Left hindlimb (tissue), 1 donor: Measurements from ENCODE around the gene NLRP6.
"Not testable (repeated sequence)": the region's sequence is repeated elsewhere in the genome, so short reads cannot be mapped to it uniquely, and the experiment has no call there.

ENCODE experiments used
- DNase-seq: peaks from one replicate; pipeline ENCODE4 v3.0.0-alpha.2; 2018

NLRP6 gene

DNA sequence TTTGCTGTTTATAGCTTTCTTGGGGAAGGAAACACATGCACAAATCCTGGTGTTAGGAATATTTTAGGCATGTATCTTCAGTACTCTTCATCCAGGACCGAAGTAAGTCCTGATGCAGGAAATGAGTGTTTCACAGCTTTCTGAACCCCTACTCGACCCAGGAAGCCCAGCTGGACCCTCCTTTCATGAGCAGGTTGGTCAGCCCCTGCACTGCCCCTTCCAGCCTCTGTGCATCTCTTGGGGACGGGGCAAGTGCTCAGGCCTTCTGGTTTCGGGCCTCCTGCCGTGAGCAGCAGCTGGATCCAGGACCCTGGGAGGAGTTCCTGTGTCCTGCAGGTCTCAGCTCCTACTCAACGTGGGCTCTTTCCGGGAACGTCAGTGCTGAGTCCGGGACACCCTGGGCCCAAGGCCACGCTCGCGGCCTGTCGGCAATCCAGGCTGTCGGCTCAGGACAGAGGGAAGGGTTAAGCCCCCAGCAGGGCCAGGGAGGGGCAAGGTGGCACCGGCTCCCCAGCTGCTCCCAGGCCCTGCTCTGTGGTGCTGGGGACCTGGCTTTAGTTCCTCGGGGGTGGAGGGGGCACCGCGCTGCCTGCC is 31.9 kb downstream of the NLRP6 start:
- DNase-seq = not testable (repeated sequence)

DNA sequence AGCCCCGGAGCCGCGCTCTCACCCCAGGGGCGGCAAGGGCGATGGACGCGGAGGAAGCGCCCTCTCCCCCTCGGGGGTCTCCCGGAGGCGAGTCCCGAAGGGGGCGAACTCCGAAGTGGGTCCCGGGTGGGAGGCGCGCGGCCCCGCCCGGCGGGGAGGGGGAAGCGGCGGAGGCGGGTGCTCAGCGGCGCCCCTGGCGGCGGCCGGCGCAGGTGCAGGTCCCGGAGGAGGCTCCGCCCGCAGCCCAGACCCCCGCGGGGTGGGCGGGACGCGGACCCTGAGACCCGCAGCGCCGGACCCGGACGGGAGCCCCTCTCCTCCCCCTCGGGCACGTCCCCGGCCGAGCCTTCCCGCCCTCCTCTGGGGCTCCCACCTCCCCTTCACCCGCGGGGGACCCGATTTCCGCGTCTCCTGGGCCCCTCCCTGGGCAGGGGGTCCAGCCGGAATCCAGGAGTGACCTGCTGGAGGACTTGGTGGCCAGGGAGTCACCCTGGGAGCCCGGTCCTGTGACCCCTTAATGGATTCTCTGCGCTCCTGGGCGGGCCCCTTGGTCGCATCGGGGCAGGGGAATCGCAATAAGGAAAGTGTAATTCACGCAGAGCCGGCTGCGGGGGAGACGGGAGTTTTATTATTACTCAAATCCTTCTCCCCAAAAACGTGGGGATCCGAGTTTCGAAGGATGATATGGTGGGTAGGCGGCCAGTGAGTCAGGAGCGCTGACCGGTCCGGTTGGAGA is 33.0 kb downstream of the NLRP6 start:
- DNase-seq = not testable (repeated sequence)

DNA sequence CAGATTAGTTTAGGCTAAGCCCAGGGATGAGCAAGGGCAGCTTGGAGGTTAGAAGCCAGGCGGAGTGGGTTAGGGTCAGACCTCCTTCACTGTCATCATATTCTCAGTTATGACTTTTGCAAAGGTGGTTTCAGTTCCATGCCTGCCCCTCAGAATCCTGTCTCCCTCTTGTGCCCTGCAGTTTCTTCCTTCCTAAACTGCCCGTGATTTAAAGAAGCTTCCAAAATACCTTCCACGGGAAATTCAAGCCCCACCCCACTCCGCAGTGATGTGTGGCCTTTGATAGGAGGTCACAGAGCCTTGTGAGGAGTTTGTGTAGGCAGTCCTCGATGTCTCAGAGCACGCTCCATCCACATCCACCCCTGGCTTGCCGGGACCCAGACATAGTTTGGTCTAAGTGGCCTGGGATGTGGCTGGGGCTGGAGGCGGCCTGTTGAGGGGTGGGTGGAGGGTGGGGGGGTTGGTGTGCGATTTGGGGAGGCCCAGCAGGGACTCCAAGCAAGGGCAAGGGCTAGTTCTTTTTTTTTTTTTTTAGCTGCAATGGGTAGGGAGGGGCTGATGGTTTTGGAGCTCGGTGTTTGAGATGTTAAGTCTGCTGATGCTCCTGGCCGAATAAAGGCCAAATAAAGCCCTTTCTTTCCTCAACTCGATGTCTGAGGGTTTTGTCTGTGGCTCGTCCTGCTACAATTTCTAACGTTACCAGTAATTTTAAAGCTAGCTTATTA is 34.0 kb downstream of the NLRP6 start:
- no peak for DNase-seq

DNA sequence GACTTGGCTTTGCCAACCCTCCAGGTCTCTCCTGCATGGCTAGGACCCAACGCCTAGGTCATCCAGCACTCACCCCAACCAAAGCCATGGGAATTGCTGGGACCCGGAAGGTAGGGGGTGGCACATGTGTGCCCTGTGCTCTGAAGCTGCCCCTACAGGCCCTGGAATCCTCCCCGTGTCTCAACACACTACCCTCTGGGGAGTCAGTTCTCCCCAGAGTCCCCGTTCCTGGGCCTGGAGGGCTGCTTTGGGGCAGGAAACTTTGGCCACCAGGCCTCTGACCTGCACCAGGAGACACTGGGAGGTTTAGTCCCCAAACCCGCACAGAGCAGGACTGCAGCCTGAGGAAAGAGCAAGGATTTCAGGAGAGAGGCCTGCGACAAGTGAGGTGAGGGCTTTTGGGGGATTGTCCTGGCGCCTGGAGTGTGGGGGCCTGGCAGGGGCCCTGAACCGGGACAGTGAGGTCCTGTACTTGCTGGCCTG is 35.1 kb downstream of the NLRP6 start:
- DNase-seq = no peak

DNA sequence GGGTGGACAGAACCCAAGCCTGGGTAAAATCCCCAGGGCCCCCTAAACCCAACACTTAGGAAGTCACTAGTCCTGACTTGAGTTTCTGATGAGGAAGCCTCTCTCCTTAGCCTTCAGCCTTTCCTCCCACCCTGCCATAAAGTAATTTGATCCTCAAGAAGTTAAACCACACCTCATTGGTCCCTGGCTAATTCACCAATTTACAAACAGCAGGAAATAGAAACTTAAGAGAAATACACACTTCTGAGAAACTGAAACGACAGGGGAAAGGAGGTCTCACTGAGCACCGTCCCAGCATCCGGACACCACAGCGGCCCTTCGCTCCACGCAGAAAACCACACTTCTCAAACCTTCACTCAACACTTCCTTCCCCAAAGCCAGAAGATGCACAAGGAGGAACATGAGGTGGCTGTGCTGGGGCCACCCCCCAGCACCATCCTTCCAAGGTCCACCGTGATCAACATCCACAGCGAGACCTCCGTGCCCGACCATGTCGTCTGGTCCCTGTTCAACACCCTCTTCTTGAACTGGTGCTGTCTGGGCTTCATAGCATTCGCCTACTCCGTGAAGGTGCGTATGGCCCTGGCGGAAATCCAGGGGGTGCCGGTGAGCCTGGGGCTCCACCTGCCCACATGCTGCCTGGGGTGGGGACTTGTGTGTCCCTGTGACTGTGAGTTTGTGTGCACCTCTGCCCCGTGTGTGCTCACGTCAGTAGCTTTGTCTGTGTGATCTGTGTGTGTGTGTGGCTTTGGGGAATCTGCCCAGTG is 35.8 kb downstream of the NLRP6 start, which contains the start of gene IFITM1:
TSS of gene IFITM1 (plus strand) at position 254 of the 767 bp plus-strand sequence. CDS start at position 385, 131 bp downstream.
- peak; percentile 34 for DNase-seq

DNA sequence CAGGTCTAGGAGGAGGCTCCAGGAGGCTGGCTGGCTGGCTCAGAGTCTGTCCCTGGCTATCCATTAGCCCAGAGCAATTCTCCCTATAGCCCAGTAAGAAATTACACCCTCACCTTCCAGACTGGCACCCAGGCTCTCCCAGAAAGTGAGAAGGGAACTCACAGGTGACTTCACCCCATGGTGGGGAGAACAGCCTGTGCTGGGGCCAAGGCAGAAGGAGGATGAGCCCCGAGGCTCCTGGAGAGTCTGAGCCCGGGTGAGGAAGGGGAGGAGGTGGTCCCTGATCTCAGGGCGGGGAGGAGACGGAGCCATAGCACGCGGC is 36.3 kb downstream of the NLRP6 start:
- DNase-seq = peak; percentile 19

DNA sequence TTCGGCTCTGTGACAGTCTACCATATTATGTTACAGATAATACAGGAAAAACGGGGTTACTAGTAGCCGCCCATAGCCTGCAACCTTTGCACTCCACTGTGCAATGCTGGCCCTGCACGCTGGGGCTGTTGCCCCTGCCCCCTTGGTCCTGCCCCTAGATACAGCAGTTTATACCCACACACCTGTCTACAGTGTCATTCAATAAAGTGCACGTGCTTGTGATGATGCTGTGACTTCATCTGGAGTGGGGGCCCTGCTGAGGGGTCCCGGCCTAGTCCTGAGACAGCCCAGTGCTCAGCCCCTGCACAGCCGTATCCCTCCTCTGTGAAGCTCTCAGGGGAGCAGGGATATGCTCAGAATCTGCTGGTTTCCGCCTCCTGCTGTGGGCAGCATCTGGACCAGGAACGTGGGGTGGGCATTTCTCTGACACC is 36.9 kb downstream of the NLRP6 start:
- DNase-seq = no peak

DNA sequence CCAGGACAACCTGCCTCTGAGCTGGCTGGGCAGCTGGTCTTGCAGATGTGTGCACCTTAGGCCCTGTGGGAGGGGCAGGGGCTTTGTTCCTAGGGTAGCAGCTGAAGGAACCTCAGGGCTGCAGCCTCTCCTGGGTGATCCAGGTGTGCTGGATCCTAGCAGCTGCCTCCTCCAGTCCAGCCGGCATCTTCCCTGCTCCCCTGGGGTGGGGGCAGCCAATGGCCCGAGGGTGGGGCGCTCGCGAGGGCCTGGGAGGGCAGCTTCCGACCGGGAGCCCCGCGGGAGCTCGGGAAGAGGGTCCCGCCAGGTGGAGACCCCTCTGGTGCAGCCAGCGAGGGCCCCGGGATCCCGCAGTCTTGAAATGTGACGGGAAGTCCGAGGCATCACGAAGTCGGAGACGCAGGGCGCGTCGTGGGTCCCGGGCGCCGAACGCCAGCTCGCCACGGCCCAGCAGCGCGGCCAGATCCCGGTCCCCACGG is 37.3 kb downstream of the NLRP6 start:
- no peak for DNase-seq

DNA sequence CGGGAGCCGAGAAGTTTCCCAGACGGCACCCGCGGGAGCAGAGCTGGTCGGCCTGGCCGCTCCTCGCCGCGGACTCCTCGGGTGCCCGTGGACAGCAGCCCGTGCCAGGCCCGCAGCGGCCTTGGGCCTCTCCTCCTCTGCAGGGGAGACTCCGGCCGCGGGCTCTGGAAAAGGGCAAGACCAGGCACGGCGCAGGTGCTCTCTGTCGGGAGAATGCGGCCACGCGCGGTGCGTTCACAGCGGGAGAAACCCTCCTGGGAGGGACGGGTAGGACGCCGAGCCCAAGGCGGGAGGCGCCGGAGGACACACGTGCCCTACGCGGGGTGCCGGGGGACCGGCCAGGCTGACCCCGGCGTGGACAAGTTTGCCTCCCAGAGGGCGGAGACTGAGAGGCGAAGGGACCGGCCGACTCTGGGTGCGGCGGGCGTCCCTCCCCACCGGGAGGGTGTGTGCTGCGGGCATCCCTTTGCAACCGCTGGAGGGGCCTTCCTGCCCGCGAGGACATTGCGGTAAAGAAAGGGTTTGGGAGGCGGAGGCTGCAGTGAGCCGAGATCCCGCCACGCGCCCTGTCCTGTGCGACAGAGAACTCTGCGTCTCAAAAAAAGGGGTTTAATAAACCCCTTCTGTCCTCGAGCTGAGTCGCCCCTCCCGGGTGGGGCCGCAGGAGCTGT is 38.0 kb downstream of the NLRP6 start:
- peak; percentile 47 for DNase-seq

DNA sequence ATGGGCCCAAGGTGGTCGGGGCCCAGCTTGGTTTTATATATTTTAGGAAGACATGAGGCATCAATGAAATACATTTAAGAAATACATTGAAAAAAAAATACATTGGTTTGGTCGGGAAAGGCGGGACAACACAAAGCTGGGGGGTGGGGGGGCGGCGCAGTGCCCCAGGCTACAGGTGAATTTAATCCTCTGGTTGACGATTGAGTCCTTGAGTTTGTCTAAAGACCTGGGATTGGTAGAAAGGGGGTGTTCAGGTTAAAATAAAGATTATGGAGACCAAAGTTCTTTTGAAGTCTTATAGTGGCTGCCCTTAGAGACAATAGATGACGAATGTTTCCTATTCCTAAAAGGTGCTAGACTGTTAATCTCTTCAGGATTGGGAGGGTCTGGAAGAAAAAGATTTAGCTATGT is 38.7 kb downstream of the NLRP6 start:
- no peak for DNase-seq

DNA sequence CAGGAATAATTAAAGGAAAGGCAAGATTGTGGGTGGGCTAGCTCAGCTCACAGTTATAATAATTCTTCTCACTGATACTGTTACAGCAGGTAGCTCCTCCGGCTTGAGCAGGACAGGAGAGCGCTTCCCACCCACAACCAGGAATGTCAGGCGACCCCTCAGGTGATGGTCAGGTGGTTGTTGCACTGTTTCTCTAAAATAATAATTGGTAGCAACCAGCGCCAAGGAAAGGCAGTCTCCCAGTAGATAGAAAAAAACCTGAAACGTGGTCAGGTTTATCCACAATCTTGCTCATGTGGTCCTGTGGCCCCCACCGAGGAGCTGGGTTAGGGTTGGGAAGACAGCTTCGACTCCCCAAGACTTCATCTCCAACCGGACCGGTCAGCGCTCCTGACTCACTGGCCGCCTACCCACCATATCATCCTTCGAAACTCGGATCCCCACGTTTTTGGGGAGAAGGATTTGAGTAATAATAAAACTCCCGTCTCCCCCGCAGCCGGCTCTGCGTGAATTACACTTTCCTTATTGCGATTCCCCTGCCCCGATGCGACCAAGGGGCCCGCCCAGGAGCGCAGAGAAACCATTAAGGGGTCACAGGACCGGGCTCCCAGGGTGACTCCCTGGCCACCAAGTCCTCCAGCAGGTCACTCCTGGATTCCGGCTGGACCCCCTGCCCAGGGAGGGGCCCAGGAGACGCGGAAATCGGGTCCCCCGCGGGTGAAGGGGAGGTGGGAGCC is 39.6 kb downstream of the NLRP6 start:
- peak; percentile 28 for DNase-seq

DNA sequence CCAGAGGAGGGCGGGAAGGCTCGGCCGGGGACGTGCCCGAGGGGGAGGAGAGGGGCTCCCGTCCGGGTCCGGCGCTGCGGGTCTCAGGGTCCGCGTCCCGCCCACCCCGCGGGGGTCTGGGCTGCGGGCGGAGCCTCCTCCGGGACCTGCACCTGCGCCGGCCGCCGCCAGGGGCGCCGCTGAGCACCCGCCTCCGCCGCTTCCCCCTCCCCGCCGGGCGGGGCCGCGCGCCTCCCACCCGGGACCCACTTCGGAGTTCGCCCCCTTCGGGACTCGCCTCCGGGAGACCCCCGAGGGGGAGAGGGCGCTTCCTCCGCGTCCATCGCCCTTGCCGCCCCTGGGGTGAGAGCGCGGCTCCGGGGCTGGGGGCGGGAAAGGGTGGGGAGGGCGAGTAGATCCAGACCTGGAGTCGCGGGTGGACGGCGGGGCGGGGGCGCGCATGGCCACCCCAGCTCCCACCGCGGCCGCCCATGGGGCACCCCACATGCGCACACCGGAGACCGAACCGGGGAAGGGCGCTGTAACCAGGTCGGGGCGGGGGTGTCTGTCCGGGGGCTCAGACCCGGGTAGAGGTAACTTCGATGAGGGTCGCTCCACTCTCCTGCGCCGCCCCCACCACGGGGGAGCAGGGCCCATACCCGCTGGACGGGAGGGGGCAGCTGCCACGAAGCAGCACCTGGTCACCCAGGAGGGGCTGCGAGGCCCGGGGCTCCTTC is 40.4 kb downstream of the NLRP6 start:
- DNase-seq = not testable (repeated sequence)

DNA sequence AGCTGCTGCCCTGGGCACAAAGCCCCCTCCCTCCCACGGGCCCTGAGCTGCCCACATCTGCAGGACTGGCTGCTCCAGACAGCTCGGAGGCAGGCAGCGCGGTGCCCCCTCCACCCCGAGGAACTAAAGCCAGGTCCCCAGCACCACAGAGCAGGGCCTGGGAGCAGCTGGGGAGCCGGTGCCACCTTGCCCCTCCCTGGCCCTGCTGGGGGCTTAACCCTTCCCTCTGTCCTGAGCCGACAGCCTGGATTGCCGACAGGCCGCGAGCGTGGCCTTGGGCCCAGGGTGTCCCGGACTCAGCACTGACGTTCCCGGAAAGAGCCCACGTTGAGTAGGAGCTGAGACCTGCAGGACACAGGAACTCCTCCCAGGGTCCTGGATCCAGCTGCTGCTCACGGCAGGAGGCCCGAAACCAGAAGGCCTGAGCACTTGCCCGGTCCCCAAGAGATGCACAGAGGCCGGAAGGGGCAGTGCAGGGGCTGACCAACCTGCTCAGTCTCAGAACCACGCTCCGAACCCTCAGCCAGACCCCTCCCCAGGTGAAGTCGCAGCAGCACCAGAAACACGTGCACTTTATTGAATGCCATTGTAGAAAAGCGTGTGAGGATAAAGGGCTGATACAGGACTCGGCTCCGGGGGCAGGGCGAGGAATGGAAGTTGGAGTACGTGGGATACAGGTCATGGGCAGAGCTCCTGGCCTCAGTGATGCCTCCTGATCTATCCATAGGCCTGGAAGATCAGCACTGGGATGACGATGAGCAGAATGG is 41.1 kb downstream of the NLRP6 start:
- peak; percentile 48 for DNase-seq

DNA sequence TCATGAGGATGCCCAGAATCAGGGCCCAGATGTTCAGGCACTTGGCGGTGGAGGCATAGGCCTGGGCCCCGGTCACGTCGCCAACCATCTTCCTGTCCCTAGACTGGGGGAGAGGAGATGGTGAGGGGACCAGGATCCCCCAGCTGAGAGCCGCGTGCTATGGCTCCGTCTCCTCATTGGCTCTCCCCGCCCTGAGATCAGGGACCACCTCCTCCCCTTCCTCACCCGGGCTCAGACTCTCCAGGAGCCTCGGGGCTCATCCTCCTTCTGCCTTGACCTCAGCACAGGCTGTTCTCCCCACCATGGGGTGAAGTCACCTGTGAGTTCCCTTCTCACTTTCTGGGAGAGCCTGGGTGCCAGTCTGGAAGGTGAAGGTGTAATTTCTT is 41.7 kb downstream of the NLRP6 start:
- peak; percentile 29 for DNase-seq

DNA sequence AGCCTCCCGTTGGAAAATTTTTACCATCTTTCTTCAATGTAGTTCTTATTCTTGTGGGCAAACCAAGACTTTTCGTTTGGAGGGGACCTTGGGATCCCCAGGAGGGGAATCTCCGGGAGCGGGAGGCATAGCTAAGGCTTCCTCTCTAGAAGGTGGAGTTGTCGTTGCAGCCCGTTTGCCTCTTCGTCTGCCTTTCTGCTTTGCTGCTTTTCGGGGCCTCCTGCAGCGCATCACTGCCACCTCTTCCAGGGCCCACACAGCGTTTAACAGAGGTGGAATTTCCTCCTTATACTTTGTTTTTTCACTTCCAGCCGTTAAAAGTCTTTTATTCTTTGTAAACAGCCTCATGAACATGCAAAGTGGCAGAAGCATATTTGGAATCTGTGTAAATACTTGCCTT is 45.9 kb downstream of the NLRP6 start:
- DNase-seq = no peak

DNA sequence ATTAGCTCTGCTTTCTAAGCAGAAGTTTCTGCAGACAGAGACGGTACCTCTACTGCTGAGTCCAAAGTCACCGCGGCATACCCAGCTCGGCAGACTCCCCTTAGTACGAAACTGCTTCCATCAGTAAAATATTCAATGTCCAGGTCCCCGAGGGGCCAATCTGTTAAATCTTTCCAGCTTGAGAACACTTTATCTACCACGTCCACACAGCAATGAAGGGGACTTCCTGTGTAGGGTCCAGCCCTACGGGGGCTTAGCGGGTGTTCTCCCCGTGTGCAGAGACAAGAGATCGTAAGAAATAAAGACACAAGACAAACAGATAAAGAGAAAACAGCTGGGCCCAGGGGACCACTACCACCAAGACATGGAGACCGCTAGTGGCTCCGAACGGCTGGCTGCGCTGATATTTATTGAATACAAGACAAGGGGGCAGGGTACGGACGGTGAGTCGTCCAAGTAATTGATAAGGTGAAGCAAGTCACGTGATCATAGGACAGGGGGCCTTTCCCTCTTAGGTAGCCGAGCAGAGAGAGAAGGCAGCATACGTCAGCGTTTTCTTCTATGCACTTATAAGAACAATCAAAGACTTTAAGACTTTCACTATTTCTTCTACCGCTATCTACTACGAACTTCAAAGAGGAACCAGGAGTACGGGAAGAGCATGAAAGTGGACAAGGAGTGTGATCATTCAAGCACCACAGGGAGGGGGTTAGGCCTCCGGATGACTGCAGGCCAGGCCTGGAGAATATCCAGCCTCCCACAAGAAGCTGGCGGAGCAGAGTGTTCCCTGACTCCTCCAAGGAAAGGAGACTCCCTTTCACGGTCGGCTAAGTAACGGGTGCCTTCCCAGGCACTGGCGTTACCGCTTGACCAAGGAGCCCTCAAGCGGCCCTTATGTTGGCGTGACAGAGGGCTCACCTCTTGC is 46.6 kb downstream of the NLRP6 start:
- not testable (repeated sequence) for DNase-seq

DNA sequence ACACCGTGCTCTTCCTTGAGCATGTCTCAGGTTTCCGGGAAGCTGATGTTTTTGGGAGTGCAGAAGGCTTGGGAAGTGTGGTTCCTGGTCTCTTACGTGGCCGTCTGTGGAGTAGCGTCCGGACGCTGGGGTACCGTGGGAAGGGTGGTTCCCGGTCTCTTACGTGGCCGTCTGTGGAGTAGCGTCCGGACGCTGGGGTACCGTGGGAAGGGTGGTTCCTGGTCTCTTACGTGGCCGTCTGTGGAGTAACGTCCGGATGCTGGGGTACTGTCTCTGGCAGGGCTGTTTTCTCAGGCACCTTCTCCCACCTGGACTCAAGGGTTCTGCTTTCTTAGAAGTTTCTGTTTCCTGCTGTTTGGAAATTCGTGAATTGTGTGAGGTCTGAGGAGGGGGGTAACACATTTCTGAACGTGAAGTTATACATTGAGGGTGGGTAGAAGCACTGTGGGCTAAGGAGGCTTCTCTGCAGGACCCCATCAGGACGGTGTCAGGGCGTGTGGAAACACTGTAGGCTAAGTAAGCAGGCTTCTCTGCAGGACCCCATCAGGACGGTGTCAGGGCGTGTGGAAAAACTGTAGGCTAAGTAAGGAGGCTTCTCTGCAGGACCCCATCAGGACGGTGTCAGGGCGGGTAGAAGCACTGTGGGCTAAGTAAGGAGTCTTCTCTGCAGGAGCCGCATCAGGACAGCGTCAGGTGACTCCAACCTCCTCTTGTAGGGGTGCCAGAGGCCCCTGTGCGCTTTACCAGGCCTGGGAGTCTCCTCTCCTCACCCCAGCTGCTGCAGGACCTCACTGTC is 47.8 kb downstream of the NLRP6 start:
- peak; percentile 19 for DNase-seq

DNA sequence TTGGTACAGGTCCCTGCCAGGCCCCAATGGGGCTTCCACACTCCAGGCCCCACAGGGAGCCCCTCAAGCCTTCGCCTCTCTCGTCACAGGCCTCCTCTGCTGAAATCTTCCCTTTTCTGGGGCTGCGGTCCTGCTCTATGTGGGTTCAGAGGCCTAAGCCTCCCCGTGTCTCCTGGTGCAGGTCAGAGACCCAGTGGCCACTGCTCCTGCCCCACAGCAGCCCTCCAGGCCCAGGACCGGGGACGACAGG is 48.3 kb downstream of the NLRP6 start:
- no peak for DNase-seq
